CMK (cell line): ENCODE data around the gene THNSL1.

ENCODE experiments used
- DNase-seq: peaks from one replicate; pipeline ENCODE4 v3.0.0-alpha.2; 2010; ENCODE audit warnings: low read depth

The THNSL1 gene

GRCh38 chr10:25057886-25058285, 41.5 kb downstream of the THNSL1 start:
- DNase-seq: no peak

DNA sequence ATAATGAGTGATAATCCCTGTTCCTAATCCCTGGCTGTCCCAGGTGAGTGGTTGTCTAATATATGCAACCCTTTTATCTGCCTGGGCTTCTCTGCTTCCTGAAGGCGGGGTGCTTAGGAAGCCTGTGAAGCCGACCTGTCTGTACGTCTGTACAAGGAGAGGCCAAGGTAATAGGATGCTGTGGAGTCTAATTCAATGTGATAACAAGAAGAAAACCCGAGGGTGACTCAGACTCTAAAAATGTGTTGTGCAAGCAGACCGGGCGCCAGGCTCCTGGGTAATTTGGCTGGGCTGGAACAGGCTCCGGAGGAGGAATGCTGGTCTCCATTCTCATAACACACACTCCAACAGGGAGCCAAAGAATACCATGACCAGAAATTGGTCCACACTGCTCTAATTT, 43.6 kb downstream of the THNSL1 start:
- DNase-seq: no peak

DNA sequence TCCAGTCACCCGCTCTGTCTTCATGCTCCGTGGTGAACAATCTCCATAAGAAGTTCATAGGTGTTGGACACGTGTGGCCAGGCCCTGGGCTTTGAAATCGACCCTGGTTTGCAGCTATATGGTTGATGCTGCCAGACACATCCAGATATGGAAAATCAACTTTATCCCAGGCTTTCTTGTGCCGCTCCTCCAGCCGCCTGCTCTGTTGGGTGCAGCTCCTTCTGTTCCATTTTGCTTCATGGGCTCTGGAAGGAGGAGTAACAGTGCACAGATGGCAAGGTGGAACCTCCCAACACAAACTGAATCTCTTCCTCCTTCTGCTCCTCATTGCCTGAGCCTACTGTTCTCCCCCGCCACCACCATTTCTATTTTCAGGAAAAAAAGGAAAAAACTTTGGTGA, 44.7 kb downstream of the THNSL1 start:
- no peak for DNase-seq

- no peak for DNase-seq
Observed at GRCh38 chr10:25061711-25062449, 45.5 kb downstream of the THNSL1 start.

DNA sequence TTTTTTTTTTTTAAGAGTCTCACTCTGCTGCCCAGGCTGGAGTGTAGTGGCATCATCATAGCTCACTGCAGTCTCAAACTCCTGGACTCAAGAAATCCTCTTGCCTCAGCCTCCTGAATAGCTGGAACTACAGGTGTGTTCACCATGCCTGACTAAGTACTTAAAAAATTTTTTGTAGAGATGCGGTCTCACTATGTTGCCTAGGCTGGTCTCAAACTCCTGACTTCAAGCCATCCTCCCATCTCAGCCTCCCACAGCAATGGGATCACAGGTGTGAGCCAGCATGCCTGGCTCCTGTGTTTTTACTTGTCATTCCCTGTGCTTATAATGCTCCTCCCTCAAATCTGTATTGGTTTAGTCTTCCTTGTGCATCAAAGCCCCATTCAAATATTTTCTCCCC, 46.7 kb downstream of the THNSL1 start:
- DNase-seq: no peak

DNA sequence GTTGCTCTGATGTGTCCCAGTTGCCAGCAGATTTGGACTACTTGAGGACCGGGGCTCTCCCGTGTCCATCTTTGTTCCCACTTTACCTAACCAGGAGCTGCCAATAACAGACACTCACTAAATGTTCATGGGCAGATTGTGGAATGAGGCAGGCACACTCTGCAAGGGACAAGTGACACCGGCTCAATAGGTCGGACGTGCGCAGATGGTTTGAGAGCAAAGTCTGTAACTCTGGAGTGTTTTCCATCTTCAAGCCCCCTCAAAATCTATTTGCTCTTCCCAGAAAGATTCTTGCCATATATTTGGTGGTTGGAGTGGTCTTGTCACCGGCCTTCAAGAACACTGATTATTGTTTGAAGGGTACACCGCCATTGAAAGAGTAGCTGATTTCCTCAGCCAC, 47.2 kb downstream of the THNSL1 start:
- DNase-seq: no peak

- DNase-seq: no peak
Observed at GRCh38 chr10:25064401-25064800, 48.0 kb downstream of the THNSL1 start.

- DNase-seq: no peak
Observed at GRCh38 chr10:25065761-25066476, 49.5 kb downstream of the THNSL1 start.

DNA sequence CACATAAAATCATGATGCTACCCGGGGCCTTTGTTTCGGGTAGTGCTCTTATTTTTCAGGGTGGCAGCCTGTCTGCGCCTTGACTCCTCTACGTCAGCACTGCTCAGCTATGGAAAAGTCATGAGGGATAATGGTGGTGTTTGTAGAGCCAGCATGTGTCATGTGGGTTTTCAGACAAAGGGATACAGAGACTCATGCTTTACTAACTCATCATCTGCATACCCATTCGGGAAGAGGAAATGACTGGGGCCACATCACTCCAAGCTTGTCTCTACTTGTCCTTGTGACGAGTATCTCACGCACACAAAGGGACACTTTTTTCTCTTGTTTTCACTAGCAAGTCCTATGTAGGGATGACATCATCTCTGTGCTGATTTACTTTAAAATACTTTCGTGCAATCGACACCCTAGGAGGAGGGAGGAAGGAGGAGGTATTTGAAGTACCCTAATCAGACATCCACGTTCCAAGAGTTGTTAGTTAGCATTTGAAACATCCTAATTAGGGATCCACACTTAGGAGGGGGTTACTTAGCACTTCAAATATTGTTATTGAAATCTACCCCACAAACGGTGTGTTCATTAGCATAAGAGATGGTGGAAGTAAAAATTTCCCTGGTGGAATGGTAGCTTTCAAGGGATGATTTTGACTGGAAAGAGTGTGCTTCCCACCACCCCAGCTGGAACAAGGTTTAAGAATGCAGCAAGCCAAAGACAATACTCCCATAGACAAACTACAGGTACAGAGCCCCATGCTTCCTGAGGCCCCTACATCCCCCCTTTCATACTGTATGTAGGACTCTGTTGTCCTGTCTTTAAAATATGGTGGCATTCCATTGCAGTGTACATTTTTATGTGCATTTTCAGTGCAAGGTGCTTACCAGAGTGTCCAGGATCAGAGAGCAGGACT, 52.0 kb downstream of the THNSL1 start:
- no peak for DNase-seq

- DNase-seq: no peak
Observed at GRCh38 chr10:25071227-25071626, 54.8 kb downstream of the THNSL1 start.

GRCh38 chr10:25072786-25073185, 56.4 kb downstream of the THNSL1 start:
- DNase-seq: no peak

GRCh38 chr10:25075825-25076224, 59.4 kb downstream of the THNSL1 start:
- DNase-seq: no peak
